Activated T-cell treated with anti-CD3 and anti-CD28 coated beads, Interleukin-2, amount 50 U/mL, for 48 hours (primary cell): ENCODE data around the gene CSK.

Source experiments
- DNase-seq, 2 experiments: peaks; one replicate each; pipeline ENCODE4 v3.0.0-alpha.2; 2020

Gene CSK

DNA sequence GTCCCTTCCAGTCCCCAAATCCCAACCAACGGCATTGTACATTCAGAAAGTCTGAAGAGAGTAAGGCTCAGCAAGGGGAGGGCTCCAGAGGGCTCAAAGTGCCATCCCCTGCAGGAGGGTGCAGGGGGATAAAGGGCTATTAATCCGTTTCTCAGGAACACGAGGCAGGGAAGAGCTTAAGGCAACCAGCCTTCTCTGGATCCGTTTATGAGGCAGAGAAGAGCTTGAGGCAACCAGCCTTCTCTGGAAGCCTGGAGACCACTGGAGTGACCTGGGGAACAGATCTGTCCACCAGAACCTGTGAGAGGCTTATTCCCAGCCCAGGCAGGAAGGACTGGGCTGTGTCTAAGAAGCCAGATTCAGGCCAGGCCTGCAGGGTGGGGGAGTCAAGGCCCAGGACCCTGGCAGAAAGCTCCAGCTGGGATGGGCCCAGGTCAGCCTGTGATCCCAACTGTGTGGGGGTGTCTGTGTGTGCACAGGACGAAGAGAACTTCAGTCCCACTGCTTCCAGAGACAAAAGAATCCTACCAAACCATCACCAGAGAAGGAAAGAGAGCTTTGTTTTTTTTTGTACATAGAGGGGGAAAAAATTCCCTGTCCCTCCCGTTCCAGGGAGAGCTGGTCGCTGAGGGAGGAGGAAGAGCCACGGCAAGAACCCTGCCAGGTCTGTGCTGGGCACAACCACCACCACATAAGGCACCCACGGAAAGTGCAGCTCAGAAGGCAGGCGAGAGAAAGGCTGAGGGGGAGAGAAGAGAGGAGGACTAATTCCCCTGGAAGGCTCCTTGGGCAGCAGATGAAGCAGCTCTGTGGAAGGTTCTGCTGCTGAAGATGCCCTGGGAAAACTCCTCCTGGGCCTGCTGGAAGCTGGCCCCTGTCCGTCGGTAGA lies 62.7 kb downstream of the CSK start:
- peak in 1 of 2 experiments; percentile 32 for DNase-seq

- DNase-seq, result peak; percentile 74 to 77
These were observed 63.3 kb downstream of the CSK start for GRCh38 chr15:74845208-74845568.

DNA sequence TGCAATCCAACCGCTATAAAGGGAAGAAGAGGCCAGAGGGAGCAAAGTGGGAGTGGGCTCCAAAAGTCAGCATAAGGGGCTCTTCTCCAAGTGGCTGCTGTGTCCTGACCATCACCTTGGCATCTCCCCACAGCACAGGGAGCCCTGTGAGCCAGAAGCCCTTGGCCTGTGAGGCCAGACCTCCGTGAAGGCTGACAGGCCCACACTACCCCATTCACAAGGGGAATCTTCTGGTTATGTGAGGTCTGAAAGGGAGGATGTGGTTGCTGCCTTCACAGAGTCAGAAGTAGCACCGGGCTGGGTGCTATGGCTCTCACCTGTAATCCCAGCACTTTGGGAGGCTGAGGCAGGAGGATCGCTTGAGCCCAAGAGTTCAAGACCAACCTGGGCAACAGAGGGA lies 63.7 kb downstream of the CSK start:
- DNase-seq, result no peak

DNA sequence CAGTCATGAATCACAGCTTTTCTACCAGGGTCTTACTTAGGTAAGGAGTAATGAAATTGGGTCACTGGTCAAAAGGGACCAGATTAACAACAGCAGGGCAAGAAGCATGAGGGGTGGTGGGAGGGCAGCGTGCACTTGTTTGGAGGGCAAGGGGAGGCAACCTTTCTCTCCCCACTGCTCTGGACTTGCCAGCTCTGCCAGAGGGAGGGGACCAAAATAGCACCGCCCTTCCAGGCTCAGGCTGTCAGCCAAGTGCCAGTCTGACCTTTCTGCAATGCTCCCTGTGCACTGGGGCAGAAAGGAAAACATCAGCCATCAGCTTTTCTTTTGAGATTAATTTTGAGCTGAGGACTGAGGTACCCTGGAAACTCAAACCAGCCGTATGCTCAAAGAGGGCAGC lies 65.6 kb downstream of the CSK start:
- DNase-seq, result no peak

- DNase-seq, result no peak
These were observed 68.5 kb downstream of the CSK start for GRCh38 chr15:74850393-74850792.

GRCh38 chr15:74851960-74852359 lies 70.1 kb downstream of the CSK start:
- no peak for DNase-seq
